NCI-H524 (cell line): ENCODE data around the gene TRPC4.
"Not testable (repeated sequence)": the region's sequence is repeated elsewhere in the genome, so short reads cannot be mapped to it uniquely, and the experiment has no call there.

Source experiments
- DNase-seq, 2 experiments: peaks; one replicate each; lab custom pipeline; 2025; lab: John Stamatoyannopoulos, UW

Gene TRPC4

DNA sequence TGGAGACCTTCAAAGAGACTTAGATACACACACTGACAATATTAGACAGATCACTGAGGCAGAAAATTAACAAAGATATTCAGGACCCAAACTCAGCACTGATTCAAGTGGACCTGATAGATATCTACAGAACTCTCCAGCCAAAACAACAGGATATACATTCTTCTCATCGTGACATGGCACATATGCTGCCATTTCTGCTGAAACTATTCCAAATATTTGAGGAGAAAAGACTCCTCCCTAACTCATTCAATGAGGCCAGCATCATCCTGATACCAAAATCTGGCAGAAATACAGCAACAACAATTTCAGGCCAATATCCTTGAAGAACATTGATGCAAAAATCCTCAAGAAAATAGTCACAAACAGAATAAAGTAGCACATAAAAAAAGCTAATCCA lies 53.3 kb downstream of the TRPC4 start:
- DNase-seq, result no peak

- DNase-seq, result no peak
Measured at GRCh38 chr13:37811441-37811840, 58.1 kb downstream of the TRPC4 start.

GRCh38 chr13:37806666-37807065 lies 62.9 kb downstream of the TRPC4 start:
- no peak for DNase-seq

DNA sequence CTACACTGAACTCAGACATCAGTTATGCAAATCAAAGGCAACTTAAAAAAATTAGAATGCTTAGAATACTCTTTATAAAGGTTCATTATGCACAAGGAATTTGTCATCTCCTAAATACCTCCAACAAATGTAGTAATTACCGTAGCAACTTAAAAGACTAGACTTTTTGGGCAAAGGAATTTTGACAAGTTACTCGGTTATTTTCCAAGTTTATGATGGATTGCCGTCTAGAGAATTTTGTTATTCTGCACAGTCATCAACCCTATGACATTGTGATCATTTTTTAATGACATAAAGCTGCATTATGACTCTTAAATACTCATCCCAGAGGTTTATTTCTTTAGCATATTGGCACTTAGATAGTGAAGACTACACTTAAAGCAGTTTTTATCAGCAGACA lies 71.9 kb downstream of the TRPC4 start:
- DNase-seq, result no peak

DNA sequence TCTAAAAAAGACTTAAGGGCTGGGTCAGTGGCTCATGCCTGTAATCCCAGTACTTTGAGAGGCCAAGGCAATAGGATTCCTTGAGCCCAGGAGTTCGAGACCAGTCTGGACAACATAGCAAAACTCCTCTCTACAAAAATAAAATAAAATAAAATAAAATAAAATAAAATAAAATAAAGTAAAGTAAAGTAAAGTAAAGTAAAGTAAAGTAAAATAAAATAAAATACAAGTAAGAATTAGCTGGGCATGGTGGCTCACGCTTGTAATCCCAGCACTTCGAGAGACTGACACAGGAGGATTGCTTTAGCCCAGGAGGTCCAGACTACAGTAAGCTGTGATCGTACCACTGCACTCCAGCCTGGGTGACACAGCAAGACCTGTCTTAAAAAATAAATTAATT lies 72.8 kb downstream of the TRPC4 start:
- DNase-seq, result not testable (repeated sequence)

GRCh38 chr13:37795326-37795725 lies 74.2 kb downstream of the TRPC4 start:
- no peak for DNase-seq

- DNase-seq, result peak; percentile 67 to 90
Measured at GRCh38 chr13:37791699-37792098, 77.9 kb downstream of the TRPC4 start.

GRCh38 chr13:37788346-37788745 lies 81.2 kb downstream of the TRPC4 start:
- no peak for DNase-seq

GRCh38 chr13:37777676-37778075 lies 91.9 kb downstream of the TRPC4 start:
- DNase-seq, result no peak

GRCh38 chr13:37775871-37776270 lies 93.7 kb downstream of the TRPC4 start:
- DNase-seq, result peak in 1 of 2 experiments; percentile 19

DNA sequence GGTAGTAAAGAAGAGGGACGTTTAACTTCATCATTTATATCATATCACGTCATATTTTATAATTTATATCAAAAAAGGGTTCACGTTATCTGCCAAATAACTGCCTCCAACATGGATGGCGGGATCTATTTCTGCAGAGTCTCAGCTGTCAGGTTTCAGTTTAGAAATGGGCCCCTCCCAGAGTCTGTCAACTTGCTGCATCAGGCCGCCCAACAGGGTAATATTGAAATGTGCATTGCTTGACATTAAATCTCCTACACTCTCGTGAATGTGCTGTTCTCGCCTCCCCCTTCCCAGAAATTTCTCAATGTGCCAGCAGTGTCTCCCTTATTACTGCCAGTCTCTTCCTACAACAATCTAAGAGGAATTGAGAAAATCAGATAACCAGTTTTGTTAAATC lies 96.9 kb downstream of the TRPC4 start:
- DNase-seq, result no peak

DNA sequence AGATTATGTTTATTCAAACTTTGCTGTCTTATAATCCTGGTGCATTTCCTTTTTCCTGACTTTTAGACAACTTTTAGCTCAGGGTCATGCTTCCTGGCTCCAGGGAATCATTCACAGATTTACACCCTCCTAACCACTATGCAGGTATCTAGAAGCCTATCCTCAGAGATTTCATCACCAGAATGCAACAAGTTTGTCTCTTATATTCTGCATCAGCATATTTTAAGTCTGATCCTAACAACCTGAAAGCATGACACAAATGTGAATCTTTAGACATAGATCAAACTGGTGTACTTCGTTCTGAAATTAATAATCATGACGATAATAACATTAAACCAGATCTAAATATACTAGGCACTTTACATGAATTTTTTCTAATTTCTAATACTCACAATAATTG lies 100.0 kb downstream of the TRPC4 start:
- no peak for DNase-seq

DNA sequence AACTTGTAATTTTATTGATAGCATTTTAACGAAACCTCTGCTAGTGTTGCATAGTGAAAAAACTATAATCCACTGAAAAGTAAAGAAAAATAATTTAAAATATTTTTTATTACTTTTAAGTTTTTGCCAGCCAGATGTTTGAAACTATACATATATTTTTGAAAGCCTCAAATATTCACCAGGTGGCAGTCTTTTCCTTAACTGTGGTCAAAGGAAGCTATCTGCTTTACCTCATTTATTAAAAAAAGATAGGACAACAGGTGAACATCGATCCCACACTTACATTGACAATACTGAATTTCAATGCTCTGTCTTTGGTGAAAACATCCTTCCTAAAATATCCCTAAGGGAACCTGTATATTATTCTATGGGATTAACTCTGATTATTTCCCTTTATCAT lies 100.5 kb downstream of the TRPC4 start:
- DNase-seq, result peak in 1 of 2 experiments; percentile 28

- DNase-seq, result no peak
Measured at GRCh38 chr13:37766502-37766901, 103.1 kb downstream of the TRPC4 start.

DNA sequence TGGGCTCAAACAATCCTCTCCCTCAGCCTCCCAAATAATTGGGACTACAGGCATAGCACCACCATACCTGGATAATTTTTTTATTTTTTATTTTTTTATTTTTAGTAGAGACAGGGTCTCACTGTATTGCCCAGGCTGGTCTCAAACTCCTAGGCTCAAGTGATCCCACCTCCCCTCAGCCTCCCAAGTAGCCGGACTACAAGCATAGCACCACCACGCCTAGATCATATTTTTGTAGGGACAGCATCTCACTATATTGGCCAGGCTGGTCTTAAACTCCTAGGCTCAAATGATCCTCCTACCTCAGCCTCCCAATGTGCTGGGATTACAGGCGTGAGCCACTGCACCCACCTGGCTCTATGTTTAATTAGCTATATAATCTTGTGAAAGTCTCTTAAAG lies 114.2 kb downstream of the TRPC4 start:
- no peak for DNase-seq

DNA sequence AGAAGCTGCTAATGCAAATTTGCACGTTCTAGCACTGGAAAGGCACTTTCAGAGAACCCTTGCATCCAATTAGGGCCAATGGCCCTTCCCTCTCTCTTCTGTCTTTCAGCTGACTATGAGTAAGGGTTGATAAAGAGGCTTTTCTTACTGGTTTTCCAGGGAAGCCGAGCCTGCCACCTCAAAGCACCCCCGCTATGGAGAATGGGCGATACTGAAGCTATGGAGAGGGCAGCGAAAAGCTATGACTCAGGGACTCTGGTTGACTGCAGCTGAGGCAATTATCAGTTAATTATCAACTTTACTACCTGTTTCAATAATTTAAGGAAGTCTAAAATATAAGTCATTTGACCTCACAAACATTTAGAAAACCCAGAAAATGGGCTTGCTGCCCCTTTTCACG lies 115.8 kb downstream of the TRPC4 start:
- no peak for DNase-seq

- no peak for DNase-seq
Measured at GRCh38 chr13:37752146-37752545, 117.4 kb downstream of the TRPC4 start.

GRCh38 chr13:37751025-37751424 lies 118.5 kb downstream of the TRPC4 start:
- DNase-seq, result no peak

GRCh38 chr13:37748913-37749312 lies 120.7 kb downstream of the TRPC4 start:
- DNase-seq, result no peak

- no peak for DNase-seq
Measured at GRCh38 chr13:37747071-37747612, 122.4 kb downstream of the TRPC4 start.

GRCh38 chr13:37741536-37741935 lies 128.0 kb downstream of the TRPC4 start:
- no peak for DNase-seq

GRCh38 chr13:37736045-37736444 lies 133.5 kb downstream of the TRPC4 start:
- DNase-seq, result peak in 1 of 2 experiments; percentile 20

DNA sequence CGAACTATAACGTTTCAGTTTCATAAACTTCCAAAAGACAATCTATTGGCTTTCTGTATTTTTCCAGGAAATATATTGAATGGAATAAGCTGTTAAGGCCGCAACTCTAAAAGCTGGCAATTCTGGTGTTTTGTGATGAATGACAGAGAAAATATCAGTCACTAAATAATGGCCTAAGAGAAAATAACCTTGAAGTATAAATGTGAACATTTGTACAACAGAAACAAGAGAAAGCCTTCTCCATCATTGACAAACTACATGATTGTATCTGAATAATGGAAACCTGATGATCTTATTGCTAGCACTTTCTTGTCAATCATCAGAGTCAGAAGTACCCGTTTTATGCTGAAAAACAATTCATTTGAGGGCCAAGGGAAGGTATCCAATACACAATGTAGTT lies 134.3 kb downstream of the TRPC4 start:
- no peak for DNase-seq

GRCh38 chr13:37729876-37730275 lies 139.7 kb downstream of the TRPC4 start:
- peak in 1 of 2 experiments; percentile 29 for DNase-seq
